HG02571 (cell line): Measurements from ENCODE around the gene ZMIZ1.

Experiments
- ATAC-seq: cut with Tn5 transposase; IDR thresholded peaks from one replicate; pipeline ENCODE4 v1.9.1; 2021; ENCODE audit warnings: mild to moderate bottlenecking, moderate library complexity; ENCODE audit not compliant: unreplicated experiment

ZMIZ1 gene

GRCh38 chr10:79149345-79149661 is 80.5 kb downstream of the ZMIZ1 start:
- ATAC-seq, result no peak

DNA sequence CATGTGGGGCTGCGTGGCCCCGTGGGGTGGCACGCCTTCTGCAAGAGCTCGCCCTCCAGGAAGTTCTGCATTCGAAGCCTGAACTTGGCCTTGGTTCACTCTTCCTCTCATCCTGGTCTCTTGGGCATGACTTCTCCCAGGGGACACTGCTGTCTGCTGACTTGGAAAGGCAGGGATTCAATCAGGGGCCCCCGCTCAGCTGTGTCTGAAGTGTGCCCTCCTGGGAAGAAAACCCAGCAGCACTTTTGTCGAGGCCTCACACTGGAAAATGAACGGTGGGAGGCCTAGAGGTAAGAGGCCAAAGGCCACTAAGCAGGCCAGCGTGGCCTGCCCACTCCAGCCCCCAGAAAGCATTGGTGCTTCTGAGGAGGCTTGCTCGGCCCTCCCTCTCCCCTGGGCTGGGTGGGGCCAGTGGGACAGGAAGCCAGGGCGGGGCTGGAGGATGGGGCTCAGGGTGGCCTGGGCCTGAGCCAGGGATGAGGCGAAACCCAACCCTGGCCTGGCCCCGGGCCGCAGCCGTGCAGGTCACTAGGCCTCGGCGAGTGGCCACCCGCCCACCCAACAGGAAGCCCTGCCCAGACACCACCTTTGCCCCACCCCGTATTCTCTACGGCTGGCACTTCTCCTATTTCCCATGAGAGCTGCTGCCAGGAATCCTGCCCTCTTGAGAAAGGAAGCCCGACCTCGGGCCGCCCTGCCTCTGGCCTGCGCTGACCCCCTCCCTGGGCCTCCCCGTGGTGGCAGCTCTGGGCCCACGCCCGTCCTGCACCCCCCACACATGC is 81.1 kb downstream of the ZMIZ1 start:
- peak; percentile 70 for ATAC-seq

GRCh38 chr10:79150444-79150754 is 81.6 kb downstream of the ZMIZ1 start:
- ATAC-seq, result no peak

- ATAC-seq, result no peak
Observed at GRCh38 chr10:79152423-79152817, 83.7 kb downstream of the ZMIZ1 start.

- ATAC-seq, result no peak
Observed at GRCh38 chr10:79153745-79154144, 85.0 kb downstream of the ZMIZ1 start.

DNA sequence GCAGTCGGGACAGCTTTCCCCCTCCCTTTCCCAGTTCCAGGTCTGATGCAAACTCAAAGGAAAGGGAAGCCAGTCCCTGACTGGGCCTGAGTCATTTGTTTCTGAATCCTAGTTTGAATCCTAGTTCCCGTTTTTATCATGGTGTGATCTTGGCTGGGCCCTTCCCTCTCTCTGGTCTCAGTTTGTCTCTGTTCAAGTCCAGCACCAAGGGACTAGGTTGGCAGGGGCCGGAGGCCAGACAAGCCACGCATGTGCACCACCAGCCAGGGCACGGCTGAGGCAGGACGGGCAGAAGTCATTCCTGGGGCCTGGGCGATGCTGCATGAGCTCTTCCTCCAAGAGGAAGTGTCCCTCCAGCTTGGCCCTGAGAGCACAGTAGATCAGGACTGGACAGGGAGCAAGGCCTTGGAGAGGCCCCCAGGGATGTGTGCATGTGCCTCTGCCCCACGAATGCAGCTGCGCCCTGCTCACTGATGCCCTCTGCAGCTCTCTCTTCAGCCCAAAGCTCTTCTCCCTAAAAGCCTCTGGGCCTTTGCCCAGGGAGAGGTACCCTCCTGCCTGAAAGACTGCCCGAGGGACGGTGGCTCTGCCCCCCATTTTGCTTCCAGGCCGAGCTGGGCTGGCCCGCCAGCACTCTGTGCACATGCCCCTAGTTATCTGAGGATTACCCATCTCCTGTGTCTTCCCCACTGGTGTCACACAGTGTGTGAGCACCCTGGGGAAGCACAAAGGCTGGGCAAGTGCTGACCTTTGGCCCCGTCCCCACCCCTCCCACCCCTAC is 86.7 kb downstream of the ZMIZ1 start:
- no peak for ATAC-seq

GRCh38 chr10:79156334-79157274 is 87.8 kb downstream of the ZMIZ1 start:
- no peak for ATAC-seq

DNA sequence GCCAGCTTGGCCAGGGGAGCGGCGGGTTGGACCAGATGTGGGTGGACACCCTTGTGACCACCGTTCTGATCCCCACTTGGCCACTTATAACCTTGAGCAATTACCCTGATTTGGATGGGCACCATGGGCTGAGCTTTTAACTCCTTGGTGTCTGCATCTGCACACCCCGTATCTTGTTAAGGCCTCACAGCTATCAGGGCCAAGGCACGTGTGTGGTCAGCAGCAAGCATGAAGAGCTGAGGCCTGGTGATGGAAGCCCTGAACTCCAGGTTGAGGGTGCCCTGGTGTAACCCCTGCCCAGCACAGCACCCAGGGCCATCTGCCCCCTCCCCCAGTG is 89.2 kb downstream of the ZMIZ1 start:
- ATAC-seq, result no peak

- no peak for ATAC-seq
Observed at GRCh38 chr10:79158402-79159097, 89.8 kb downstream of the ZMIZ1 start.

GRCh38 chr10:79159141-79159651 is 90.4 kb downstream of the ZMIZ1 start:
- no peak for ATAC-seq

DNA sequence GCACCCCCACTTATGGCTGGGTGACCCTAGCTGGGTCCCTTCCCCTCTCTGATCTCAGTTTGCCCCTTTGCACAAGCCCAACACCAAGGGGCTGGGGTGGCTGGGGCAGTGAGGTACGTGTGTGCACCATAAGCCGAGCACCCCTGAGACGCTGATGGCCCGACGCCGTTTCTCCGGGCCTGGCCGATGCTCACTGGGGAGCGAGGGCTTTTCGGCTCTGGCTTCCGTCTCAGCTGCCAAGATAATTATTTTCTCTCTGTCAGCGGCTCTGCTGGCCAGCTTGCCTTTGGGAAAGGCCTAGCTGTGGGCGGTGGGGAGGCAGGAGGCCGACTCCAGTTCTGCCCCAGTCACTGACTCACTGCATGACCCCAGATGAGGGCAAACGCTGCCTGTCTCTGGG is 91.0 kb downstream of the ZMIZ1 start:
- ATAC-seq, result no peak

DNA sequence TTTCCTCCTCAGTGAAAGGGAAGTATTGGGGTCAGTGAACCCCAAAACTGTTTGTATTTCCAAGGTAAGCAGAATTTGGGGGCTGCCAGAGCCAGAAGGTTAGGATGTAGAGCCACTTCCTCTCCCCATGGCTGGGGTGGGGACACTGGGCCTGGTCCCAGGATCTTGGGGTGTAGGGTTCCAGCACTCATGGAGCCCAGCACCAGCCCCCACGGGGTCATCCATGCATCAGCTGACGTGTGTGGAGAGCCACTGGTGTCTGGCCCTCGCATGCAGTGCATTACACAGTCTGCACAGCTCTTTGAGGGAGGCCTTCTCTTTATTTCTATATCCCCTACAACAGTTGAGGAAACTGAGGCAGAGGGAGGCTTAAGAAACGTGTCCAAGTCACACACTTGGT is 91.4 kb downstream of the ZMIZ1 start:
- no peak for ATAC-seq

GRCh38 chr10:79161557-79161956 is 92.8 kb downstream of the ZMIZ1 start:
- ATAC-seq, result no peak

DNA sequence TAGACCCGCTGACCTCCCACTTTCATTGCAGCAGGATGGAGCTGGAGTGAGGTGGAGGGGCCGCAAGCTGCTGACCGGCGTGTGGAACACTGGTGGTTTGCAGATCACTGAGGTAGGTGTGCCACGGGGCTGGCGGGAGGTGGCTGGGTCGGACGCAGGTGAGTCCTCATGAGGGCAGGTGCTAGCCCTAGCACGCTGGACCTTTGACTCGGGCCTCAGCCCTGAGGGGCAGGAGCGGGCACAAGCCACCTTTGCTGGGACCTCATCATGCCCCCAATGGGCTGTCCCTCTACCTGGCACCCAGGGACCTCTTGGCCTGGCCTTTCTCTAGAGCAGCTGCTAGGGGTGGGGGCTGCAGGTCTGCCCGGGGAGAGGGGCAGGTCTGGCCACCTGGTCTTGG is 93.3 kb downstream of the ZMIZ1 start:
- no peak for ATAC-seq

- no peak for ATAC-seq
Observed at GRCh38 chr10:79162861-79163665, 94.3 kb downstream of the ZMIZ1 start.

- no peak for ATAC-seq
Observed at GRCh38 chr10:79163666-79163975, 94.9 kb downstream of the ZMIZ1 start.

DNA sequence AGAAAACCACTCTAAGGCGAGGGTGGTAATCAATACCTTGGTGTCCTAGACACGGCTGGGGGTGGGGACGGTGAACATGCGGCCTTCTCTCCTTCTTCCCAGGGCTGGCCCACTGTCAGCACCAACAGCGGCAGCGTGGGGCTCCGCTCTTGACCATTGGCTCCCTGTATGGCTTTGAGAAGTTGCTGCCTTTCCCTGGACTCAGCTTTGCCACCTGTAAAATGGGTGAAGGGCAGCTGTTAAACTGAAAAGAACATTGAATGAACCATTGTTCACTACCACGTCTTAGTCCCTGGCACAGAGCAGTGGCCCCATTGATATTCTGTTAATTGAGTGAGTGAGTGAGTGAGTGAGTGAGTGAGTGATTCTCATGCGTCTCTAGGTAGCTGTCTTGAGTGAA is 95.3 kb downstream of the ZMIZ1 start:
- ATAC-seq, result no peak

DNA sequence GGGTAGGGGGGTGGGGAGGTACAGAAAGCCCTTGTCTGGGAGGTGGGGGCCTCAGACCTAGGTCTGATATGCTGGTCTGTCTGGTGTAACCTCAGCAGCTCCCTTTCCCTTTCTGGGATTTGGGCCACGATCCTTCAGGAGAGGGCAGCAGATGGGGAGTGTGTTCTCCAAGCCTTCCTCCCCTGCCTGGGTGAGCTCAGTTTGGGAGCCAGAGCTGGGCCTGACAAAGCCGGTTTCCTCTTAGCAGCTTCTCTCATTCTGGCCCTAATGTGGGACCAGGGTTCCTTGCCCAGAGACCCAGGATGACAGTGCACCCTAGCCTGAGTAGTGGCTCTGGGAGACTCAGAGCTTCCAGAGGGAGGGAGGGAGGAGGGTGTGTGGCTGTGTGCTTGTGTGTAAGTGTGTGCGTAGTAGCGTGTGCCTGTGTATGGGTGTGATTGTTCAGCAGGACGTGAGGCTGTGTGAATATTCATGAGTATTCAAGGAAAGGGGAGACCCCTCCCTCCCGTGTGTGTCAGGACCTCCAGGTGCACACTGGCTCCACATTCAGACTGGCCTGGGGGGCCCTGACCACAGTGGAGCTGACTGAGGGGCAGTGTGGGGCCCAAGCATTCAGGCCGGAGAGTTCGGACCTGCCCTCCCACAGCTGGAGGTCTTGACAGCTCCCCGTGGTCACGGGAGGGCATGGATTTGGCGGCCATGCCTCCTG is 96.5 kb downstream of the ZMIZ1 start:
- ATAC-seq, result no peak

GRCh38 chr10:79166312-79166721 is 97.6 kb downstream of the ZMIZ1 start:
- no peak for ATAC-seq

GRCh38 chr10:79166741-79167140 is 98.0 kb downstream of the ZMIZ1 start:
- ATAC-seq, result no peak
